ENCODE data around the gene ARHGAP26.

ARHGAP26 gene

GRCh38 chr5:143050183-143050582 is 280.0 kb downstream of the ARHGAP26 start:
- in situ Hi-C loops (cut with MboI; ENCODE audit: low pct_unique_long_range_greater_than_20kb, low sequenced_read_pairs): no loop called here
- no peak for DNase-seq

- DNase-seq: peak; percentile 82
- in situ Hi-C loops (cut with MboI; ENCODE audit: low pct_unique_long_range_greater_than_20kb, low sequenced_read_pairs): no loop called here
Observed at GRCh38 chr5:143051244-143052058, 281.3 kb downstream of the ARHGAP26 start.

- no peak for DNase-seq
- in situ Hi-C loops (cut with MboI; ENCODE audit: low pct_unique_long_range_greater_than_20kb, low sequenced_read_pairs): no loop called here
Observed at GRCh38 chr5:143052967-143053682, 282.9 kb downstream of the ARHGAP26 start.

GRCh38 chr5:143053780-143054179 is 283.6 kb downstream of the ARHGAP26 start:
- in situ Hi-C loops (cut with MboI; ENCODE audit: low pct_unique_long_range_greater_than_20kb, low sequenced_read_pairs): no loop called here
- no peak for DNase-seq

GRCh38 chr5:143054480-143054941 is 284.3 kb downstream of the ARHGAP26 start:
- DNase-seq: peak; percentile 72
- in situ Hi-C loops (cut with MboI; ENCODE audit: low pct_unique_long_range_greater_than_20kb, low sequenced_read_pairs): no loop called here

- no peak for DNase-seq
- in situ Hi-C loops (cut with MboI; ENCODE audit: low pct_unique_long_range_greater_than_20kb, low sequenced_read_pairs): no loop called here
Observed at GRCh38 chr5:143055596-143056338, 285.6 kb downstream of the ARHGAP26 start.

GRCh38 chr5:143056339-143056704 is 286.1 kb downstream of the ARHGAP26 start:
- DNase-seq: no peak
- in situ Hi-C loops (cut with MboI; ENCODE audit: low pct_unique_long_range_greater_than_20kb, low sequenced_read_pairs): no loop called here

- no peak for DNase-seq
Observed at GRCh38 chr5:143056792-143057579, 286.8 kb downstream of the ARHGAP26 start.

GRCh38 chr5:143057580-143057999 is 287.4 kb downstream of the ARHGAP26 start:
- in situ Hi-C loops (cut with MboI; ENCODE audit: low pct_unique_long_range_greater_than_20kb, low sequenced_read_pairs): no loop called here
- DNase-seq: peak; percentile 69

More at GRCh38 chr5:143056792-143057579, 286.8 kb downstream of the ARHGAP26 start:
- in situ Hi-C loops (cut with MboI; ENCODE audit: low pct_unique_long_range_greater_than_20kb, low sequenced_read_pairs): no loop called here

- in situ Hi-C loops (cut with MboI; ENCODE audit: low pct_unique_long_range_greater_than_20kb, low sequenced_read_pairs): no loop called here
Observed at GRCh38 chr5:143059355-143059754, 289.2 kb downstream of the ARHGAP26 start.

GRCh38 chr5:143059976-143060765 is 290.0 kb downstream of the ARHGAP26 start:
- no peak for DNase-seq
- in situ Hi-C loops (cut with MboI; ENCODE audit: low pct_unique_long_range_greater_than_20kb, low sequenced_read_pairs): no loop called here

More at GRCh38 chr5:143059355-143059754, 289.2 kb downstream of the ARHGAP26 start:
- DNase-seq: no peak

- no peak for DNase-seq
- in situ Hi-C loops (cut with MboI; ENCODE audit: low pct_unique_long_range_greater_than_20kb, low sequenced_read_pairs): no loop called here
Observed at GRCh38 chr5:143061161-143061945, 291.2 kb downstream of the ARHGAP26 start.

GRCh38 chr5:143062379-143062778 is 292.2 kb downstream of the ARHGAP26 start:
- in situ Hi-C loops (cut with MboI; ENCODE audit: low pct_unique_long_range_greater_than_20kb, low sequenced_read_pairs): no loop called here
- no peak for DNase-seq

- DNase-seq: no peak
- in situ Hi-C loops (cut with MboI; ENCODE audit: low pct_unique_long_range_greater_than_20kb, low sequenced_read_pairs): no loop called here
Observed at GRCh38 chr5:143063175-143063970, 293.2 kb downstream of the ARHGAP26 start.

- DNase-seq: no peak
- in situ Hi-C loops (cut with MboI; ENCODE audit: low pct_unique_long_range_greater_than_20kb, low sequenced_read_pairs): no loop called here
Observed at GRCh38 chr5:143064218-143064641, 294.1 kb downstream of the ARHGAP26 start.

- in situ Hi-C loops (cut with MboI; ENCODE audit: low pct_unique_long_range_greater_than_20kb, low sequenced_read_pairs): no loop called here
- no peak for DNase-seq
Observed at GRCh38 chr5:143064676-143065075, 294.5 kb downstream of the ARHGAP26 start.
